Ovary (tissue), 9 donors: ENCODE results near the gene MAST2. TPM values are rescaled to one million over a fixed set of nuclear protein-coding genes. Genes with fewer than 3 reads are reported as not detected.

Source experiments
- DNase-seq, 5 donors: peaks; one replicate each; pipeline ENCODE4 v3.0.0-alpha.2; 2019 to 2020
- H3K27ac ChIP-seq, 2 donors: fragments of 200-600 bp; one replicate each; pipeline versions ENCODE4 v1.5.1 to v1.8.0; 2019 to 2022
- H3K27me3 ChIP-seq: fragments of 200-600 bp; one replicate; pipeline ENCODE4 v1.8.0; 2022
- H3K36me3 ChIP-seq: fragments of 200-600 bp; sonication (generic); one replicate; pipeline ENCODE4 v1.5.1; 2019
- H3K4me1 ChIP-seq: one replicate; pipeline ENCODE4 v1.8.1; 2013; ENCODE audit warnings: mild to moderate bottlenecking, moderate library complexity; ENCODE audit not compliant: insufficient read depth
- H3K4me3 ChIP-seq: fragments of 200-600 bp; sonication (generic); one replicate; pipeline ENCODE4 v1.5.1; 2017
- H3K9me3 ChIP-seq, 2 donors: fragments of 200-600 bp in 1 of 2; sonication (generic) in 1 of 2; one replicate each; pipeline versions ENCODE4 v1.5.1 to v1.8.1; 2013 to 2019; ENCODE audit warnings: mild to moderate bottlenecking in 1 of 2, moderate library complexity in 1 of 2
- CTCF ChIP-seq, 3 donors: fragments of 450-650 bp in 2 of 3; fragments of 200-600 bp in 1 of 3; IDR thresholded peaks; one replicate each; pipeline versions ENCODE4 v1.5.1 to v1.8.0; 2016 to 2022; ENCODE audit warnings: antibody characterized with exemption in 3 of 3, mild to moderate bottlenecking in 1 of 3
- EP300 ChIP-seq: sonication (generic); formaldehyde crosslinking; IDR thresholded peaks from one replicate; pipeline ENCODE4 v1.6.1; 2017; ENCODE audit warnings: antibody characterized with exemption
- POLR2A ChIP-seq: fragments of 450-650 bp; IDR thresholded peaks from one replicate; pipeline ENCODE4 v1.6.1; 2017; ENCODE audit warnings: antibody characterized with exemption, mild to moderate bottlenecking, moderate library complexity
- WGBS, 3 donors: extraction: QIAGEN DNeasy Blood & Tissue Kit in 1 of 3; methylation state at CpG; one replicate each; pipeline versions ENCODE4 v1.1.5 to v1.1.7; 2013 to 2017; 5-methylcytosine and 5-hydroxymethylcytosine counted together
- intact Hi-C, 4 donors: fragments of 100-400 bp; cut with DNase I; formaldehyde crosslinking; loops; one replicate each; pipeline versions ENCODE4 v1.11.0 to v1.15.1; 2022 to 2023
- polyA plus RNA-seq, 2 donors: library from polyadenylated mRNA; stranded (reverse); fragments of 200-250 nt in 1 of 2; fragments of 350-450 nt in 1 of 2; fragmentation: Illumina TruSeq in 1 of 2; extraction: RNeasy Lipid Tissue Mini Kit (QIAGEN cat#74804) in 1 of 2; gene quantifications; one replicate each; pipeline ENCODE4 v1.2.3, GENCODE V29; 2013 to 2014
- total RNA-seq, 7 donors: library from RNA; depleted of rRNA in 2 of 7; stranded (reverse); fragments of >200 nt in 2 of 7; fragmentation: NEBNext Ultra II Directional in 3 of 7; extraction: Animal tissue kit (Norgen Biotek cat#: 25700) in 3 of 7; gene quantifications; one replicate each; pipeline versions ENCODE4 v1.1.0 to v1.2.4, GENCODE V29; 2016 to 2023
- donor health status: DM: no; HTN: no; CAD: no; lungs with moderate emphysema.
- donor health status: DM: no; HTN: no; CAD: no.
- donor health status: Bipolar disorder and iron deficiency.
- donor health status: DM: yes; HTN: yes; CAD: no.
- donor health status: DM: no; HTN: no; CAD: no.
- donor health status: DM: yes; HTN: yes; CAD: no.

The MAST2 gene
- total and polyA plus RNA-seq, 9 donors, result 22.6 to 50.4 (median 31.7) TPM

DNA sequence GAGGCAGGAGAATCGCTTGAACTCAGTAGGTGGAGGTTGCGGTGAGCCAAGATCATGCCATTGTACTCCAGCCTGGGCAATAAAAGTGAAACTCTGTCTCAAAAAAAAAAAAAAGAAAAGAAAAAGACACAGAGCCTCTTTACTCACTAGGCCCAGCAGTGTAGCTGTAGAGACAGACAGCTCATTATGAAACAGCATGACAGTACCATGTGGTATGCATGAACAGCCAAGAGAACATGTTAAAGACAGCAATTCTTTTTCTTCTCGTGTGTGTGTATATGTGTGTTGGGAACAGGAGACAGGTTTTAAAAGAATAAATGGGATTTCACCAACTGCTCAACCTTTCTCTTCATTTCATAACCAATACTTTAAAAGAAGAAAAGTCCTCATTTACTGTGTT is 210.2 kb downstream of the MAST2 start:
- intact Hi-C loops, result no loop called here
- no peaks in the 10 kb centered on the region for H3K36me3 ChIP-seq
- H3K4me3 ChIP-seq, result no peak overlapping the region
- H3K27ac ChIP-seq, result no peak overlapping the region
- TF ChIP-seq POLR2A (no peak), CTCF (IDR thresholded peaks at IDR 0.05) (no peak), EP300 (no peak)
- no peaks in the 10 kb centered on the region for H3K4me1 ChIP-seq
- no peak for DNase-seq
- H3K27me3 ChIP-seq, result no peaks in the 10 kb centered on the region
- H3K9me3 ChIP-seq, result no peaks in the 10 kb centered on the region
- WGBS, 3 donors, result 93 to 100% (median 97%) methylated on average over 3 of the region's 3 CpGs

- no peak for DNase-seq
- no peak overlapping the region for H3K27ac ChIP-seq
- H3K9me3 ChIP-seq, result no peaks in the 10 kb centered on the region
- H3K36me3 ChIP-seq, result no peaks in the 10 kb centered on the region
- no peak overlapping the region for H3K4me3 ChIP-seq
- WGBS, 3 donors, result 94 to 97% (median 94%) methylated on average over 6 of the region's 6 CpGs
- no peak for TF ChIP-seq CTCF (IDR thresholded peaks at IDR 0.05)
- no peak for TF ChIP-seq EP300
- TF ChIP-seq POLR2A, result no peak
- H3K4me1 ChIP-seq, result no peaks in the 10 kb centered on the region
- intact Hi-C loops, result no loop called here
- H3K27me3 ChIP-seq, result no peaks in the 10 kb centered on the region
Measured at GRCh38 chr1:46017876-46018503, 214.6 kb downstream of the MAST2 start.

- 97 to 98% (median 97%) methylated on average over 7 of the region's 7 CpGs for WGBS, 3 donors
- no peak for TF ChIP-seq EP300
- no peak for TF ChIP-seq CTCF (IDR thresholded peaks at IDR 0.05)
- no peak for TF ChIP-seq POLR2A
- Histone ChIP-seq H3K27ac (no peak overlapping the region), H3K4me3 (no peak overlapping the region), H3K9me3 (no peaks in the 10 kb centered on the region), H3K27me3 (no peaks in the 10 kb centered on the region), H3K4me1 (no peaks in the 10 kb centered on the region), H3K36me3 (no peaks in the 10 kb centered on the region)
- no peak for DNase-seq
- intact Hi-C loops, result no loop called here
Measured at GRCh38 chr1:46019348-46019747, 215.9 kb downstream of the MAST2 start.

DNA sequence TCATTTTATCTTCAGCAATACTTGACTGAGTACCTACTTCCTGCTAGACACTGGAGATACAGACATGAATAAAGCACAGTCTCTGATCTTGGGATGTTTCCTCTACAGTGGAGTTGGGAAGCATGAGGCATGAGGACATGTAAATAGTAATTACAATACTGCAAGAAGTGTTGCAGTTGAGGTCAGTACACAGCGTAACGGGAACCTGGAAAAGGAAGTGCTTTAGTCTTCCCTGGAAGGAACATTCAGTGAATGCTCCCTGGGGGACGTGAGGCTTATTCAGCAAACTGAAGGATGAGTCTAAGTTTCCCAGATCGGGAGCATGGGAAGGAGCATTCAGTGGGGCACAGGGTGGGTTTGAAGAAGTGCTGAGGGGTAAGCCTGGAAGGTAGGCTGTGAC is 216.6 kb downstream of the MAST2 start:
- Histone ChIP-seq H3K27ac (no peak overlapping the region), H3K36me3 (no peaks in the 10 kb centered on the region), H3K9me3 (no peaks in the 10 kb centered on the region), H3K4me3 (no peak overlapping the region), H3K4me1 (no peaks in the 10 kb centered on the region), H3K27me3 (no peaks in the 10 kb centered on the region)
- no peak for DNase-seq
- no peak for TF ChIP-seq EP300
- no peak for TF ChIP-seq CTCF (IDR thresholded peaks at IDR 0.05)
- no peak for TF ChIP-seq POLR2A
- intact Hi-C loops, result no loop called here
- WGBS, 3 donors, result 59 to 83% (median 68%) methylated on average over 4 of the region's 4 CpGs
